LNCaP clone FGC (cell line): ENCODE data around the gene KIAA1217.

ENCODE experiments used
- DNase-seq: peaks from one replicate; pipeline ENCODE4 v3.0.0-alpha.2; 2011; ENCODE audit warnings: low read depth
- H3K4me3 ChIP-seq: 2 replicates; pipeline ENCODE4 v1.5.1; 2011; ENCODE audit warnings: mild to moderate bottlenecking, low read depth, low read length, control low read depth
- CTCF ChIP-seq: IDR thresholded peaks from 2 replicates; pipeline ENCODE4 v1.5.1; 2012; ENCODE audit warnings: mild to moderate bottlenecking; ENCODE audit not compliant: control insufficient read depth, insufficient read depth; ENCODE audit errors: extremely low read depth

KIAA1217 gene

GRCh38 chr10:24201503-24202180, 7.3 kb upstream of the KIAA1217 start:
- H3K4me3 ChIP-seq, result no peak overlapping the region
- no peak for DNase-seq
- TF ChIP-seq CTCF, result no peak

- no peak for DNase-seq
- TF ChIP-seq CTCF, result no peak
- H3K4me3 ChIP-seq, result no peak overlapping the region
Measured at GRCh38 chr10:24202181-24202570, 6.8 kb upstream of the KIAA1217 start.

- TF ChIP-seq CTCF, result no peak
- H3K4me3 ChIP-seq, result no peak overlapping the region
- DNase-seq, result no peak
Measured at GRCh38 chr10:24205821-24206220, 3.1 kb upstream of the KIAA1217 start.

- TF ChIP-seq CTCF, result no peak
- H3K4me3 ChIP-seq, result no peak overlapping the region
- DNase-seq, result no peak
Measured at GRCh38 chr10:24206334-24206733, 2.6 kb upstream of the KIAA1217 start.

- DNase-seq, result no peak
- H3K4me3 ChIP-seq, result no peak overlapping the region
- TF ChIP-seq CTCF, result no peak
Measured at GRCh38 chr10:24206926-24207325, 2.0 kb upstream of the KIAA1217 start.

GRCh38 chr10:24207341-24207740, 1.6 kb upstream of the KIAA1217 start:
- no peak overlapping the region for H3K4me3 ChIP-seq
- no peak for DNase-seq

More at GRCh38 chr10:24207341-24207740, 1.6 kb upstream of the KIAA1217 start:
- TF ChIP-seq CTCF, result no peak
